GM18505 (cell line): Measurements from ENCODE around the gene P3H4.
A peak's percentile ranks its signal among the peaks of the same experiment; 100 is the strongest.
"Not testable (repeated sequence)": the region's sequence is repeated elsewhere in the genome, so short reads cannot be mapped to it uniquely, and the experiment has no call there.

Experiments used
- ATAC-seq: cut with Tn5 transposase; IDR thresholded peaks from one replicate; pipeline ENCODE4 v1.9.1; 2021; ENCODE audit not compliant: unreplicated experiment
- POLR2A ChIP-seq: IDR thresholded peaks from 4 replicates; pipeline ENCODE4 v1.6.1; 2011; ENCODE audit warnings: borderline replicate concordance; ENCODE audit not compliant: insufficient read depth, insufficient read length; ENCODE audit errors: extremely low read depth

P3H4 gene

GRCh38 chr17:41811549-41812380 lies at the start of gene P3H4:
P3H4 (minus strand) TSS chr17:41811949; CDS start chr17:41811915, 34 bp downstream.
- no peak for TF ChIP-seq POLR2A
- ATAC-seq = no peak

- TF ChIP-seq POLR2A = no peak
- no peak for ATAC-seq
These were observed 48.6 kb upstream of the P3H4 start for GRCh38 chr17:41860254-41860931.

- ATAC-seq = not testable (repeated sequence)
These were observed 39.6 kb upstream of the P3H4 start for GRCh38 chr17:41851382-41851781.

GRCh38 chr17:41849251-41849990 lies 37.7 kb upstream of the P3H4 start:
- TF ChIP-seq POLR2A = no peak
- ATAC-seq = no peak

GRCh38 chr17:41848788-41849187 lies 37.0 kb upstream of the P3H4 start:
- no peak for TF ChIP-seq POLR2A
- ATAC-seq = no peak

- no peak for TF ChIP-seq POLR2A
- ATAC-seq = no peak
These were observed 33.2 kb upstream of the P3H4 start for GRCh38 chr17:41844971-41845370.

- not testable (repeated sequence) for ATAC-seq
These were observed 29.0 kb upstream of the P3H4 start for GRCh38 chr17:41840781-41841180.

- ATAC-seq = not testable (repeated sequence)
These were observed 27.7 kb upstream of the P3H4 start for GRCh38 chr17:41839448-41839847.

GRCh38 chr17:41837761-41838538 lies 26.2 kb upstream of the P3H4 start, which contains the start of gene KLHL10:
KLHL10 (plus strand) TSS chr17:41837825; CDS start chr17:41837933, 108 bp downstream.
- no peak for ATAC-seq
- TF ChIP-seq POLR2A = no peak

- no peak for TF ChIP-seq POLR2A
- ATAC-seq = no peak
These were observed 24.9 kb upstream of the P3H4 start for GRCh38 chr17:41836550-41837196.

- no peak for ATAC-seq
- TF ChIP-seq POLR2A = peak; percentile 58
These were observed 24.2 kb upstream of the P3H4 start, which contains the start of gene NT5C3B for GRCh38 chr17:41835800-41836549. NT5C3B (minus strand) TSS chr17:41836232; CDS start chr17:41836193, 39 bp downstream.

GRCh38 chr17:41835214-41835799 lies 23.6 kb upstream of the P3H4 start:
- no peak for ATAC-seq
- TF ChIP-seq POLR2A = no peak

- ATAC-seq = not testable (repeated sequence)
These were observed 18.2 kb upstream of the P3H4 start for GRCh38 chr17:41829961-41830360.
